ENCODE results near the gene P3H1. TPM values are rescaled to one million over a fixed set of nuclear protein-coding genes. Genes with fewer than 3 reads are reported as not detected.
A peak's percentile ranks its signal among the peaks of the same experiment; 100 is the strongest.
"Not testable (repeated sequence)": the region's sequence is repeated elsewhere in the genome, so short reads cannot be mapped to it uniquely, and the experiment has no call there.

P3H1 gene, protein sequence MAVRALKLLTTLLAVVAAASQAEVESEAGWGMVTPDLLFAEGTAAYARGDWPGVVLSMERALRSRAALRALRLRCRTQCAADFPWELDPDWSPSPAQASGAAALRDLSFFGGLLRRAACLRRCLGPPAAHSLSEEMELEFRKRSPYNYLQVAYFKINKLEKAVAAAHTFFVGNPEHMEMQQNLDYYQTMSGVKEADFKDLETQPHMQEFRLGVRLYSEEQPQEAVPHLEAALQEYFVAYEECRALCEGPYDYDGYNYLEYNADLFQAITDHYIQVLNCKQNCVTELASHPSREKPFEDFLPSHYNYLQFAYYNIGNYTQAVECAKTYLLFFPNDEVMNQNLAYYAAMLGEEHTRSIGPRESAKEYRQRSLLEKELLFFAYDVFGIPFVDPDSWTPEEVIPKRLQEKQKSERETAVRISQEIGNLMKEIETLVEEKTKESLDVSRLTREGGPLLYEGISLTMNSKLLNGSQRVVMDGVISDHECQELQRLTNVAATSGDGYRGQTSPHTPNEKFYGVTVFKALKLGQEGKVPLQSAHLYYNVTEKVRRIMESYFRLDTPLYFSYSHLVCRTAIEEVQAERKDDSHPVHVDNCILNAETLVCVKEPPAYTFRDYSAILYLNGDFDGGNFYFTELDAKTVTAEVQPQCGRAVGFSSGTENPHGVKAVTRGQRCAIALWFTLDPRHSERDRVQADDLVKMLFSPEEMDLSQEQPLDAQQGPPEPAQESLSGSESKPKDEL
- total RNA-seq (2014; rRNA removed; shearing (Covaris generic)), result 182 and 295 TPM in 2 replicates

DNA sequence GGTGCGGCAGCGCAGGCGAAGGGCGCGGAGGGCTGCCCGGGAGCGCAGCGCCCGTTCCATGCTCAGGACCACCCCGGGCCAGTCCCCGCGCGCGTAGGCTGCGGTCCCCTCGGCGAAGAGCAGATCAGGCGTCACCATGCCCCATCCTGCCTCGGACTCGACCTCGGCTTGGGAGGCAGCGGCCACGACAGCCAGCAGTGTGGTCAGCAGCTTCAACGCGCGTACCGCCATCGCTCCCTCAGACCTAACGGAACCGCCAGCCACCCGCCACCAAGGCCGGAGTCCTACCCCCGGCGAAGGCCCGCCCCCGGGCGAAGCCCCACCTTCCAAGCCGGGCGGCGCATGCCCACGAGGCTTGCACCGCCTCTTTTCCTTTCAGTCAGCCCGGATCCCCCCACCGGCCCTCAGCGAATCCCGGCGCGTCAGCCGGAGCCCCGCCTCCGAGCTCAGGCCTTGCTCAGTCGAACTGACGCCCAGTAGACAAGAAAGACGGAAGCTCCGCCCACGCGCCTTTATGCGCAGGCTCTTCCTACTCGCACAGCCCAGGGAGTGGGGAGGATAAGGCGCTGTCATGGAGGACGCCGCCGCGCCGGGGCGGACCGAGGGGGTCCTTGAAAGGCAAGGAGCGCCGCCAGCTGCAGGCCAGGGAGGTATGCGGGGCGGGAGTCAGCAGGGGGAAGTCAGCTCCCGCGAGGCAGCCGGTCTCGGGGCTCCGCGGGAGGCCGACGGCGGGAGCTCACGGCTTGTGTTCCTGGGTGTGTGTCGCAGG is at the start of gene P3H1, which contains the start of gene C1orf50:
Gene P3H1 (minus strand): TSS at position 288 of the 769 bp plus-strand sequence. CDS start 57 bp downstream, at position 231.
Gene C1orf50 (plus strand): TSS at position 509 of the 769 bp plus-strand sequence. CDS start 63 bp downstream, at position 572.
- peak; percentile 98 to 100 for DNase-seq (ENCODE audit: low read depth in 1 of 2, low spot score in 2 of 2)
- H3K9me3 ChIP-seq (replicated peaks), result no peaks in the 10 kb centered on the region; the same call in 1 of the 2 replicates
- peaks cover 29% of the 10 kb centered on the region for H3K36me3 ChIP-seq
- H3K4me1 ChIP-seq (replicated peaks), result peaks cover 15% of the 10 kb centered on the region
- H3K27me3 ChIP-seq (replicated peaks), result no peaks in the 10 kb centered on the region
- peak within 1 kb of the TSS; percentile 59 for H3K27ac ChIP-seq
- peak within 1 kb of the TSS; percentile 91 for H3K4me3 ChIP-seq

DNA sequence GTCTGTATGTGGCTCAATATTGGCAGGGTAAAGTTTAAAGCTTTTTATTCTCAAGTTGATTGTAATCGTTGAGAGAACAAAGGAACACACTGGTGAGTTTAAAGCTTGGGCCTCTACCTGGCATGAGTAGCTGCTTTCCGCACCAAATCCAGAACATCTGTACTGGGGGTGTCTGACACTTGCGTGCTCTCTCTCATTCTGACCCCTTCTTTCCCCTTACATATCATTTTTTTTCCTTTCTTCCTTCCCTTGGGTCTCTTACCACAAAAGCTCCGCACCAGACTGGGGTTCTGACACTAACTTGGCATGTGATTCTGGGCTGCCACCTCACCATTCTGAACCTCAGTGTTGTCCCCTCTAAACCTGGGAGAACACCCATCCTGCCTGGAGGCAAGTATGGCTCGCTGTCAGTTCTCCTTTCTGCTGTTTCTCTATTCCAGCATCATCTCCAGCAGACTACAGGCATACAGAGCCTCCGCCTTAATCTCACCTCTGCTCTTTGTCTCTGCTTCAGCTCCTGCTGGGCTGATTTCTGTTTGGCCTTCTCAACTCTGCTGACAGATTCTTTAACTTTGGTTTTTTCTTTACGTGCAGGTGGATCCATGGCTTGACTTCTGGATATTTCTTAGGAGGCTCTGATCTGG is 49.2 kb upstream of the P3H1 start:
- H3K9me3 ChIP-seq (replicated peaks), result no peaks in the 10 kb centered on the region
- H3K36me3 ChIP-seq, result peaks cover 8% of the 10 kb centered on the region
- peaks cover 20% of the 10 kb centered on the region for H3K4me1 ChIP-seq (replicated peaks)
- H3K4me3 ChIP-seq, result peak overlapping the region; percentile 94
- no peak overlapping the region for H3K27ac ChIP-seq
- no peaks in the 10 kb centered on the region for H3K27me3 ChIP-seq (replicated peaks)
- DNase-seq (ENCODE audit: low read depth in 1 of 2, low spot score in 2 of 2), result no peak

DNA sequence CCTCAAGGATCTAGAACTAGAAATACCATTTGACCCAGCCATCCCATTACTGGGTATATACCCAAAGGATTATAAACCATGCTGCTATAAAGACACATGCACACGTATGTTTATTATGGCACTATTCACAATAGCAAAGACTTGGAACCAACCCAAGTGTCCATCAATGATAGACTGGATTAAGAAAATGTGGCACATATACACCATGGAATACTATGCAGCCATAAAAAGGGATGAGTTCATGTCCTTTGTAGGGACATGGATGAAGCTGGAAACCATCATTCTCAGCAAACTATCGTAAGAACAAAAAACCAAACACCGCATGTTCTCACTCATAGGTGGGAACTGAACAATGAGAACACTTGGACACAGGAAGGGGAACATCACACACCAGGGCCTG is 48.0 kb upstream of the P3H1 start:
- not testable (repeated sequence) for H3K4me3 ChIP-seq; H3K27ac ChIP-seq; H3K9me3 ChIP-seq (replicated peaks); H3K36me3 ChIP-seq; DNase-seq (ENCODE audit: low read depth in 1 of 2, low spot score in 2 of 2); H3K27me3 ChIP-seq (replicated peaks)
- H3K4me1 ChIP-seq (replicated peaks), result peaks cover 16% of the 10 kb centered on the region

DNA sequence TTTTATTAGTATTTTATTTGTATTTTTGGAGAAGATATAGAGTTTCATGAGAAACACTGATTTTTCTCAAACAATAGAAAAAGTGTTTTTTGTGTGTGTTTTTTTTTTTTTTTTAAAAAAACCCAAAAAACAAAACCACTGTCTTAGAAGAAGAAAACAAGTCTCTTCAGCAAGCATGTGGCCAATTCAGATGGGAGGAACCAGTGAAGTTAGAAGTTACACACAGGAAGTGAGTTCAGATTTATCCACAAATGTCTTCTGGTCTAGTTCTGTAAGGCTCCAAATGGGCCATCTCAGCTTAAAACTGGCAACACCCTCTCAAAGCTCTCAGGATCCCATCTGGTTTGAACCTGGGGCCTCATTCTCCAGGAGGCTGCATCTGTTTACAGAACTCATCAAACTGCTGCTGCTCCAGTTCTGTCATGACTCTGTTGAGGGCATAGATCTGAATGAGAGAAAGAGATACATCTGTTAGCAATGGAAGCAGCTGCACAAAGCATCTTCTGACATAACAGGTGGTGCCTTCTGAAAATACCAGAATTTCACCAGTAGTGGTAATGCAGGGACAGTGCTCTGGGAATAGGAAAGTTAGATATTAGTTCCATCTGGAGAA is 40.3 kb upstream of the P3H1 start:
- H3K27me3 ChIP-seq (replicated peaks), result no peaks in the 10 kb centered on the region
- H3K9me3 ChIP-seq (replicated peaks), result 0 out of 2 replicates have a peak, but pooled peaks cover 3% of the 10 kb centered on the region
- no peak for DNase-seq (ENCODE audit: low read depth in 1 of 2, low spot score in 2 of 2)

DNA sequence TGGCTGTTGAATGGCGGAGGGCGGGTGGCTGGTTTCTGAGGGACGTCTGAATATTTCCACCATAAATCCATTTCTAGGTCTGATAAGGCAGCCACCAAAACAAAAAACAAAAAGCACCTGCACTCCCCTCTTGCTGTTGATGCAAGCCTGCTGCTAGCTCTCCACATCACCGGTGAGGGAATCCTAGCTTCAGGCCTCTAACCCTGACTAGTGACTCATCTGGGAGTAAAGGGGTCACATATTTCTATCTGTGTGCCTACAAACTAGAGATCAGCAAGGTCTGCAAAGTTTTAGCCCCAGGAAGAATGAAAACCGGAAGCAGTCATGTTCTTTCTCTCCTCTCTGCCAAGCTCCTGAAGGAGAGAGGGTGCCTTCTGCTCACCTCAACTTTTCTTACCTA is 39.8 kb upstream of the P3H1 start:
- Histone ChIP-seq H3K4me1 (replicated peaks) (no peaks in the 10 kb centered on the region), H3K27ac (no peak overlapping the region), H3K9me3 (replicated peaks) (0 out of 2 replicates have a peak, but pooled peaks cover 3% of the 10 kb centered on the region), H3K36me3 (peaks cover 11% of the 10 kb centered on the region; the same call in 1 of the 2 replicates), H3K27me3 (replicated peaks) (no peaks in the 10 kb centered on the region), H3K4me3 (no peak overlapping the region)
- DNase-seq (ENCODE audit: low read depth in 1 of 2, low spot score in 2 of 2), result no peak

More for the DNA sequence above, 40.3 kb upstream of the P3H1 start:
- H3K4me3 ChIP-seq, result no peak overlapping the region
- H3K4me1 ChIP-seq (replicated peaks), result no peaks in the 10 kb centered on the region
- H3K27ac ChIP-seq, result no peak overlapping the region
- H3K36me3 ChIP-seq, result peaks cover 11% of the 10 kb centered on the region; the same call in 1 of the 2 replicates

DNA sequence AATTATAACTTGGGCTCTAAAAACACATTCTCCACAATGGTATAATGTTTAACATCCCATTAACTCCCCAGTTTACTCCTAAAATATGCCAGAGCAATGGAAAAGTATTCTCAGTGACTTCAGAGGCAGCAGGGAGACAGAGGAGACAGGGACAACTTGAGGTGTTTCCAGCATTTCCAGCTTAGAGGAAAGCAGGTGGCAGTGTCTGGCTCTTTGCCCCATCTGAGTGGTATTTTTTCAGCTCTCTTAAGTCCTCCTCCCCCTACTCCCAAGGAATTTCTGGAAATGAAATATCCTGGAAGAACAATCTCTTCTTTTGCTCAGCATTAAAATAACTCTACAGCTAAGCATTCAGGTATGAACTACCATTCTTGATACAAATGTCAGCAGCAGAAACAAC is 39.3 kb upstream of the P3H1 start:
- Histone ChIP-seq H3K27me3 (replicated peaks) (no peaks in the 10 kb centered on the region), H3K27ac (no peak overlapping the region), H3K4me1 (replicated peaks) (no peaks in the 10 kb centered on the region), H3K36me3 (peaks cover 11% of the 10 kb centered on the region; the same call in 1 of the 2 replicates), H3K4me3 (no peak overlapping the region), H3K9me3 (replicated peaks) (0 out of 2 replicates have a peak, but pooled peaks cover 3% of the 10 kb centered on the region)
- DNase-seq (ENCODE audit: low read depth in 1 of 2, low spot score in 2 of 2), result no peak

DNA sequence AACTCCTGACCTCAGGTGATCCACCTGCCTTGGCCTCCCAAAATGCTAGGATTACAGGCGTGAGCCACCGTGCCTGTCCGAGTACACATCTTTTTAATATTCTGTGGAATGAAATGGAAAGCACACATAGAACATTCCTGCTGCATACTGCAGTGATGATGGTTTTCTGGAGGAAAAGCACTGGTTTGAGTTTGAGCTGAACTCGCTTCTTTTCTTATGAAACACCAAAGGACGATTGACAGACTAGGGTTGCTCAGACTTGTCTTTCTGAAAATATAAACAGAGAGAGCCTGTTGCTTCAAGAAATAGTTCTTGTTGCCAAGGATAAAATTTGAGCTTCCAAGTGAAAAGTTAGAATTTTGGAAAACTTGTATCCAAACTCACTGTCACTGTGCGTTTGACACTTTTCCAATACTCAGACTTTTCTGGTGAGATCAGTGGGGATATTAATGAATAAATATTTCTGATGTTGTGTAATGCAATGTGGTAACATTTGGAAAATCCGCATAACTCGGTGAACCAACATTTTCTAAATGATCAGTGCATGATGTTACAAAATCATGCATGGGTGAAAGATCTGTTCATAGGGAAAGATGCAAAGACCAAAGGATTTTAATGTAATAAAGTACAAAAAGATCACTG is 35.1 kb upstream of the P3H1 start:
- H3K9me3 ChIP-seq (replicated peaks), result 0 out of 2 replicates have a peak, but pooled peaks cover 3% of the 10 kb centered on the region
- no peak overlapping the region for H3K27ac ChIP-seq
- peaks cover 7% of the 10 kb centered on the region; the same call in 1 of the 2 replicates for H3K36me3 ChIP-seq
- no peak for DNase-seq (ENCODE audit: low read depth in 1 of 2, low spot score in 2 of 2)
- H3K4me3 ChIP-seq, result no peak overlapping the region
- H3K27me3 ChIP-seq (replicated peaks), result 0 out of 2 replicates have a peak, but pooled peaks cover 4% of the 10 kb centered on the region
- H3K4me1 ChIP-seq (replicated peaks), result no peaks in the 10 kb centered on the region

DNA sequence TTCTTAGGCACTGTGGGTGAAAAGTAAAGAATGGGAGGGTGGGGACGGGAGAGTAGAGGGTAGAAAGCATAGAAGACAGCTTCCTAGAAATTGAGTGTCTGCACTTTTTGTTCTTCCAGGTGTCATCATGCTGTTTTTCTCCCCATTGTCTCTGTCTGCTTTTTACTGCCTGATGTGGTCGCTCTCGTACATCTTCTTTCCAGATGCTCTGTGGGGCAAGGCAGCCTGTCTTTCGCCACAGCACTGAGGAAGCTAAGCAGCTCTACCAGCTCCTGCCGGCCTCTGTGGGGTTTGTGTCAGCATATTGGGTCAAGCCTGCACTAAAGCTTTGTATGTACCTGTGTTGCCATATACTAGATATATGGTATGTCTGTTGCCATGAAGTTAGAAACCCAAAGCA is 31.2 kb upstream of the P3H1 start:
- Histone ChIP-seq H3K4me1 (replicated peaks) (no peaks in the 10 kb centered on the region), H3K27me3 (replicated peaks) (0 out of 2 replicates have a peak, but pooled peaks cover 4% of the 10 kb centered on the region), H3K4me3 (no peak overlapping the region), H3K36me3 (no peaks in the 10 kb centered on the region), H3K27ac (no peak overlapping the region), H3K9me3 (replicated peaks) (no peaks in the 10 kb centered on the region)
- DNase-seq (ENCODE audit: low read depth in 1 of 2, low spot score in 2 of 2), result no peak

DNA sequence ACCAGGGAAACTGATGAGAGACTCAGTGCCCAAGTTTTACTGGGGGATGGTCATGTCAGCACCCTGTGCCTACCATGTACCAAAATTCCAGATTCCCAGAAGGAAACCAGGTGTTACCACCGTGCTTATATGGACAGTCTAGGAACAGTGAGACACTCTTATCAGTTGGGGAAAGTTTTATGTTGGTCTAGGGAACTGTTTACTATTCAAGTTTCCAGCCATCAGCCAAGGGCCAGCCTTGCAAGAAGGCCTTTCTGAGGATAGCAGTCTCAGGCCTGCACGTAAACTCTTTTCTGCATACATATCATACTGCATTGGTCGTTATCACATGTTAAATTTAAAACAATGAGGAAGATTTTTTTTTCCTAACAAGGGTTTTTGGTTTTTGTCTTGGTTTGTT is 30.6 kb upstream of the P3H1 start:
- H3K36me3 ChIP-seq, result no peaks in the 10 kb centered on the region
- DNase-seq (ENCODE audit: low read depth in 1 of 2, low spot score in 2 of 2), result no peak
- 0 out of 2 replicates have a peak, but pooled peaks cover 4% of the 10 kb centered on the region for H3K27me3 ChIP-seq (replicated peaks)
- H3K9me3 ChIP-seq (replicated peaks), result no peaks in the 10 kb centered on the region
- no peaks in the 10 kb centered on the region for H3K4me1 ChIP-seq (replicated peaks)
- H3K27ac ChIP-seq, result no peak overlapping the region
- no peak overlapping the region for H3K4me3 ChIP-seq

DNA sequence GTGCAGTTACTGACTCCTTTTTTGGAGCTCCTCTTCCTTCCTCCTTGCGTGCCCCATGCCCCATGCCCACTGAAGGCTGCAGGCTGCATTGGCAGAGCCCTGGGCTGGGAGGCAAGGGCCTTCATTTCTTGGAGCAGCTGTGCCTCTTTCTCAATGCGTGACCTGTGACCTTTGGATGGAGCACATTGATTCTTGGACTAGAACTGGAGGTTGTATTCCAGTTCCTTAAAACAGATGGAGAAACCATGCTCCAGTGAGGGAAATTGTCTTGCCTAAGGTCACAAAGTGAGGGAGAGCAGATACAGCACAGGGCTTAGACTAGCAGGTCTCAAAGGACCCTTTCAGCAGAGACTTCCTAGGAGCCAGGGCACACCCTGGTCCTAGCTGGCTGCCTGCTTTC is 27.0 kb upstream of the P3H1 start:
- Histone ChIP-seq H3K4me3 (no peak overlapping the region), H3K9me3 (replicated peaks) (no peaks in the 10 kb centered on the region), H3K4me1 (replicated peaks) (no peaks in the 10 kb centered on the region), H3K27me3 (replicated peaks) (no peaks in the 10 kb centered on the region), H3K36me3 (no peaks in the 10 kb centered on the region), H3K27ac (no peak overlapping the region)
- DNase-seq (ENCODE audit: low read depth in 1 of 2, low spot score in 2 of 2), result no peak

DNA sequence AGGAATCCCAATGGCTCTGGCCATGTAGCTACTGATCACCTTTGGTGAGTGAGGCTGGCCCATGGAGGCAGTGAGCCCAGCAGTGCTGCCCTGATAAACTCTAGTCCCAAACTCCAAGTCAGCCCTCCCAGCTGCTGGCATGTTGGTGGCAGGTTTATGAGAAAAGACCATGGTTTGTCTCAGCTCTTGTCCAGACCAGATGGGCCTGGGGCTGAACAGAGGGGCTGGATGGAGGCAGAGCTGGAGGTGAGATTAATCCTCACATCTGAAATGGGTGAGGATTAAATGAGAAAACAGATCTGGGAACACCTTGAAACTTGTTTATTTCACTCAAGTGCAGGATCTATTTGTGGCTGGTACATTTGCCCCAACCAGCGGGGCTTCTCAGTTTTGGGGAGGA is 21.2 kb upstream of the P3H1 start:
- Histone ChIP-seq H3K4me1 (replicated peaks) (peaks cover 4% of the 10 kb centered on the region; the same call in 1 of the 2 replicates), H3K27me3 (replicated peaks) (no peaks in the 10 kb centered on the region), H3K36me3 (peaks cover 5% of the 10 kb centered on the region), H3K4me3 (no peak overlapping the region), H3K27ac (no peak overlapping the region), H3K9me3 (replicated peaks) (no peaks in the 10 kb centered on the region)
- DNase-seq (ENCODE audit: low read depth in 1 of 2, low spot score in 2 of 2), result no peak

DNA sequence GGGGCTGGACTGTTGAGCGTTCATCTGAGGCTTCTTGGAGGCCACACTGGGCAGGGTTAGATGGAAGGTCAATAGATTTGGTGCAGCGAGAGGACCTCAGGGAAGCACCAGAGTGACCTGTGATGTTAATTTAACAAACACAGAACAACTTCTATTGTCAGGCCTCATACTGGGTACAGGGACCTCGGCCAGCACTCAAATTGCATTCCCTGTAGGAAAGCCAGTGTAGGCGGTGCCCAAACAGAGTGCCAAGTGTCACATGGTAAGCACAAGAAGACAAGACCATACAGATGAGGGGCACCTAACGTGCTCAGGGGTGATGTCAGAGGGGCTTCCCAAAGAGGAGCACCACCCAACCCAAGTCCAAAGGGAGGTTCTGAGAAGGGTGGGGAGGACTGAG is 19.3 kb upstream of the P3H1 start:
- H3K27ac ChIP-seq, result no peak overlapping the region
- DNase-seq (ENCODE audit: low read depth in 1 of 2, low spot score in 2 of 2), result no peak
- H3K9me3 ChIP-seq (replicated peaks), result no peaks in the 10 kb centered on the region
- no peaks in the 10 kb centered on the region for H3K27me3 ChIP-seq (replicated peaks)
- peaks cover 17% of the 10 kb centered on the region for H3K36me3 ChIP-seq
- peaks cover 4% of the 10 kb centered on the region; the same call in 1 of the 2 replicates for H3K4me1 ChIP-seq (replicated peaks)
- H3K4me3 ChIP-seq, result no peak overlapping the region

All from SJSA1 (cell line).